KMS-11 (cell line): ENCODE data around the gene CES3.

ENCODE experiments used
- H2AFZ ChIP-seq: fragments of 200-600 bp; sonication (generic); 2 replicates; pipeline ENCODE4 v1.6.1; 2016; ENCODE audit warnings: antibody characterized with exemption, mixed run types, low read depth
- H3K27ac ChIP-seq: fragments of 200-600 bp; sonication (generic); 2 replicates; pipeline ENCODE4 v1.6.1; 2016; ENCODE audit warnings: mild to moderate bottlenecking, mixed run types
- H3K27me3 ChIP-seq: fragments of 200-600 bp; sonication (generic); 2 replicates; pipeline ENCODE4 v1.6.1; 2017; ENCODE audit warnings: mild to moderate bottlenecking, low read depth, mixed run types, moderate library complexity; ENCODE audit not compliant: insufficient read depth
- H3K36me3 ChIP-seq: fragments of 200-600 bp; sonication (generic); 2 replicates; pipeline ENCODE4 v1.6.1; 2017; ENCODE audit warnings: mild to moderate bottlenecking, mixed run types; ENCODE audit not compliant: insufficient read depth
- H3K4me1 ChIP-seq: fragments of 200-600 bp; sonication (generic); 2 replicates; pipeline ENCODE4 v1.6.1; 2016; ENCODE audit warnings: mild to moderate bottlenecking, low read depth, mixed run types; ENCODE audit not compliant: poor library complexity, severe bottlenecking
- H3K4me2 ChIP-seq: fragments of 200-600 bp; sonication (generic); 2 replicates; pipeline ENCODE4 v1.7.0; 2016; ENCODE audit warnings: mild to moderate bottlenecking, mixed run types
- H3K4me3 ChIP-seq: fragments of 200-600 bp; sonication (generic); IDR thresholded peaks from 2 replicates; pipeline ENCODE4 v1.6.1; 2017; ENCODE audit warnings: low read depth, low read length, mixed read lengths; ENCODE audit not compliant: insufficient read depth
- H3K79me2 ChIP-seq: fragments of 200-600 bp; sonication (generic); 2 replicates; pipeline ENCODE4 v1.6.1; 2016; ENCODE audit warnings: low read depth, mixed run types; ENCODE audit not compliant: insufficient read depth
- H3K9ac ChIP-seq: fragments of 200-600 bp; sonication (generic); 2 replicates; pipeline ENCODE4 v1.6.1; 2016; ENCODE audit warnings: mild to moderate bottlenecking, mixed run types
- H4K20me1 ChIP-seq: fragments of 200-600 bp; sonication (generic); 2 replicates; pipeline ENCODE4 v1.6.1; 2016; ENCODE audit warnings: mild to moderate bottlenecking, mixed run types; ENCODE audit not compliant: insufficient read depth
- CTCF ChIP-seq: fragments of 200-600 bp; sonication (generic); conservative IDR thresholded peaks from 2 replicates; pipeline ENCODE4 v1.6.1; 2017; ENCODE audit warnings: low read depth, mild to moderate bottlenecking, antibody characterized with exemption, low read length, moderate library complexity, mixed read lengths

Gene CES3

GRCh38 chr16:66939366-66939765 lies 21.7 kb upstream of the CES3 start:
- H3K36me3 ChIP-seq, result no peaks in the 10 kb centered on the region
- H3K4me1 ChIP-seq, result peaks cover 12% of the 10 kb centered on the region
- no peak overlapping the region for H2AFZ ChIP-seq
- no peak overlapping the region for H3K9ac ChIP-seq
- H3K27ac ChIP-seq, result no peak overlapping the region
- TF ChIP-seq CTCF, result no peak
- no peaks in the 10 kb centered on the region for H3K27me3 ChIP-seq
- no peak overlapping the region for H3K4me3 ChIP-seq
- no peaks in the 10 kb centered on the region for H4K20me1 ChIP-seq
- peaks cover 7% of the 10 kb centered on the region; the same call in 1 of the 2 replicates for H3K79me2 ChIP-seq
- no peak overlapping the region for H3K4me2 ChIP-seq

GRCh38 chr16:66940236-66940635 lies 20.8 kb upstream of the CES3 start:
- TF ChIP-seq CTCF, result no peak
- Histone ChIP-seq H3K4me2 (no peak overlapping the region), H3K9ac (no peak overlapping the region), H3K27me3 (no peaks in the 10 kb centered on the region), H3K79me2 (peaks cover 3% of the 10 kb centered on the region; the same call in 1 of the 2 replicates), H4K20me1 (no peaks in the 10 kb centered on the region), H3K4me3 (no peak overlapping the region), H3K27ac (no peak overlapping the region), H3K4me1 (peaks cover 10% of the 10 kb centered on the region), H2AFZ (no peak overlapping the region), H3K36me3 (no peaks in the 10 kb centered on the region)

DNA sequence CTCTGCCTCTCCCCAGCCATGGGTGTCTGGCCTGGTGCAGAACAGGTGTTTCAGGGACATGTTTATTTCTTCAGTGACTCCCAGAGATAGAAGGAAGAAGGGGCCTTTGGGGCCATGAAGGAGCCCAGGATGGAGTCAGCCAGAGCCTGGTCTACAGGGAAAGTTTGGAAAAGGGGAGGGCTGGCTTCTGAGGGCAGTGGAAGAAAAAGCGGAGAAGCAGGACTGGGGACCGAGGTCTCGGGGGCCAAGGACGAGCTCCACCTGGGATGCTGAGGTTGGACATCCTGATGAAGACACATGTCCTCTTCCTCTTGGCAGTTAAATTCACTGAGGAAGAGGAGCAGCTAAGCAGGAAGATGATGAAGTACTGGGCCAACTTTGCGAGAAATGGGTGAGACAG lies 18.1 kb upstream of the CES3 start:
- H3K36me3 ChIP-seq, result no peaks in the 10 kb centered on the region
- peaks cover 3% of the 10 kb centered on the region for H3K4me1 ChIP-seq
- H3K27me3 ChIP-seq, result no peaks in the 10 kb centered on the region
- no peak overlapping the region for H3K27ac ChIP-seq
- no peak overlapping the region for H3K4me2 ChIP-seq
- no peaks in the 10 kb centered on the region for H3K79me2 ChIP-seq
- H2AFZ ChIP-seq, result no peak overlapping the region
- TF ChIP-seq CTCF, result no peak
- H4K20me1 ChIP-seq, result no peaks in the 10 kb centered on the region
- no peak overlapping the region for H3K4me3 ChIP-seq
- no peak overlapping the region for H3K9ac ChIP-seq

- TF ChIP-seq CTCF, result no peak
- Histone ChIP-seq H2AFZ (no peak overlapping the region), H3K4me2 (no peak overlapping the region), H4K20me1 (no peaks in the 10 kb centered on the region), H3K79me2 (no peaks in the 10 kb centered on the region), H3K36me3 (no peaks in the 10 kb centered on the region), H3K27ac (no peak overlapping the region), H3K4me1 (peaks cover 3% of the 10 kb centered on the region), H3K27me3 (no peaks in the 10 kb centered on the region), H3K9ac (no peak overlapping the region), H3K4me3 (no peak overlapping the region)
These were observed 17.5 kb upstream of the CES3 start for GRCh38 chr16:66943426-66944053.
